ENCODE measurements around the gene TMEM244.
"Not testable (repeated sequence)": the region's sequence is repeated elsewhere in the genome, so short reads cannot be mapped to it uniquely, and the experiment has no call there.

The TMEM244 gene

GRCh38 chr6:129860908-129861665 is at the start of gene TMEM244:
TSS of gene TMEM244 (minus strand) at chr6:129861315. CDS start at chr6:129861188, 127 bp downstream.
- DNase-seq (ENCODE audit: low read depth in 2 of 3, low spot score in 1 of 3): no peak

DNA sequence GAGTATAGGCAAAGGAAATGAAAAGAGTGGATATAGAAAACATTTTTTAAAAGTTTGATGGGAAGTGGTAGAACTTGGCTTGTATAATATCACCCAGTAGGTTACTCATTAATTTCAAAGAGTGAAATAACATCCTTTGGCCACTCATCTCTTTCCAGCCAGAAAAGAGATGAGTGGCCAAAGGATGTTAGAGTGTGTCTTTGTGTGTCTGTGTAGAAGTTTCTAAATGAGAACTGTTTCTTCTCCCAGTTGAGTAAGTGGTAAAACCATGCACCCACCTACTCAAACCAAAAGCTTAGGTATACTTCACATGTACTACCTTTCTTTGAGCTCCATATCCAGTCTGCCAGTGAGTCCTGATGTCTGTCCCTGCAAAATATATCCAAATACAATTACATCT is 47.7 kb upstream of the TMEM244 start:
- no peak for DNase-seq (ENCODE audit: low read depth in 2 of 3, low spot score in 1 of 3)

GRCh38 chr6:129908356-129908755 is 47.2 kb upstream of the TMEM244 start:
- DNase-seq (ENCODE audit: low read depth in 2 of 3, low spot score in 1 of 3): no peak

DNA sequence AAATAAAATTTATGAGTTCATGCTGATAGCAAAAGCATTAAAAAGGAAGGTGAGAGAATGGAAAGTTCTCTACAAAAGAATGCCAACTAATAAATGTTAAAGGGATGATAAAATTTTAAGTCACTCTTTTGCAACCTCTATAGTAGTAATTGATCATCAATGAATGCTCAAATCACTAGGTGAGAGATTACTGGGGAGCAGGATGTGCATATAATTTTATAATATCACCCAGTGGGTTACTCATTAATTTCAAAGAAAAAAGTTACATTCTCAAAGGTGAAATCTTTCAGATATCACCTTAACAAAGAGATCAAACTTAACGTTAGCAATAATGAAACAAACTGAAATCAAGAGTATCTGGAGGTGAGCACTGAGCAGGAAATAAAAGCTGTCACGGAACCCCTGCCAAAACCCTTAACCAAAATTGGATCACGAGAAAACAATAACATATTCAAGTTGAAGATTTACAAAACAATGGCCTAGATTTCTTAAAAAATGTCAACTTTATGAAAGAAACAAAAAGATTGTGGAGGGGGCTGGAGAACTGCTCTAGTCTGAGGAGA is 45.5 kb upstream of the TMEM244 start:
- no peak for DNase-seq (ENCODE audit: low read depth in 2 of 3, low spot score in 1 of 3)

DNA sequence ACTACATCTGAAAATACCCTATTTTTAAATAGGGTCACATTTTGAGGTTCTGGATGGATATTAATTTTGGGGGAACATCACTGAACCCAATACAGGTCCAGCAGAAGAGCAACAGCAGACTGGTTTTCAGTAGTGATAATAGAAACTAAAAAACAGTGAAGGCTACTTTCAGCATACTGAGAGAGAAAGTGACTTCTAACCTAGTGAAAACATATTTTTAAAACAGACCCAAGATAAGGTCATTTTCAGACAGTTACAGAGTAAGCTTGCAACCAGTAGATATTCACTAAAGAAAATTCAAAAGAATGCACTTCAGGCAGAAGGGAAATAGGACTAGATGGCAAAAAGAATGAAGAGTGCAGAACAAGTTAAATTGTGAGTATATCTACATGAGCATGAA is 42.0 kb upstream of the TMEM244 start:
- DNase-seq (ENCODE audit: low read depth in 2 of 3, low spot score in 1 of 3): no peak

- DNase-seq (ENCODE audit: low read depth in 2 of 3, low spot score in 1 of 3): no peak
Observed at GRCh38 chr6:129902681-129903080, 41.6 kb upstream of the TMEM244 start.

DNA sequence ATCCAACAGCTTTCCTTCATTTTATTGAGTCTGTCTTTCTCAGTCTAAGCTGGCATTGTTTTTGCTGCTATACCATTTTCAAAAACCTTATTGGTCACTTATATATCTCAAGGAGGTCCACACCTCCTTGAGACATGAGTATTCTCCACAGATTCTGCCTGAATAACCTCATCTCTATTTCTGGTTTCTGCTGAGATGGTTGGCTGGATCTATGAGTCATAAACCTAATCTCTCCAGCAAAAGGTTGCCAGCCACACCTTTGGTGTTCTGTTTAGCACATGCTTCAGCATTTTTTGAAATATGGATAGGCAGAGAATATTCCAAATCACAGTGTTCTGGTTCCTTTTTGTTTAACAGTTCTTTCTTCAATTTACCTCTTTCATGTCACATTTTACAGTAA is 40.8 kb upstream of the TMEM244 start:
- DNase-seq (ENCODE audit: low read depth in 2 of 3, low spot score in 1 of 3): no peak

- no peak for DNase-seq (ENCODE audit: low read depth in 2 of 3, low spot score in 1 of 3)
Observed at GRCh38 chr6:129895692-129896091, 34.6 kb upstream of the TMEM244 start.

GRCh38 chr6:129894921-129895320 is 33.8 kb upstream of the TMEM244 start:
- DNase-seq (ENCODE audit: low read depth in 2 of 3, low spot score in 1 of 3): no peak

GRCh38 chr6:129893640-129894039 is 32.5 kb upstream of the TMEM244 start:
- no peak for DNase-seq (ENCODE audit: low read depth in 2 of 3, low spot score in 1 of 3)

DNA sequence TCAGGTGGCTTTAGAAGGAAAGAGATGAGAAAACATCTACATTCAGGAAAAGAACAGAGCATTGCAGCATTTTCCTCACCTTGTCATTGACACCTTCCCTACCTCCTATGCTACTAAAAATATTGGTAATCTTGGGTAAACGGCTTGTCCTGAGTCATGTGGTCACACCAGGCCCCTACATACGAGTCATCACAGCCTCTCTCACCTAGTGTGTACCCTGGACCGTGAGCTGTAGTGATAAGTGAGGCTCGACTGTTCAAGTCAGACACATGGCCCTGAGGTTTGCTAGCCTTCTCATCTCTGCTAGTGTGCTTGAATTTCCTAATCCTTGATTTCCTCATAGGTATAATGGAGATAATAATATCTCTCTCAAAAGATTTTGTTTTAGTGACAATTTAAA is 29.6 kb upstream of the TMEM244 start:
- no peak for DNase-seq (ENCODE audit: low read depth in 2 of 3, low spot score in 1 of 3)

GRCh38 chr6:129890164-129890563 is 29.0 kb upstream of the TMEM244 start:
- no peak for DNase-seq (ENCODE audit: low read depth in 2 of 3, low spot score in 1 of 3)

DNA sequence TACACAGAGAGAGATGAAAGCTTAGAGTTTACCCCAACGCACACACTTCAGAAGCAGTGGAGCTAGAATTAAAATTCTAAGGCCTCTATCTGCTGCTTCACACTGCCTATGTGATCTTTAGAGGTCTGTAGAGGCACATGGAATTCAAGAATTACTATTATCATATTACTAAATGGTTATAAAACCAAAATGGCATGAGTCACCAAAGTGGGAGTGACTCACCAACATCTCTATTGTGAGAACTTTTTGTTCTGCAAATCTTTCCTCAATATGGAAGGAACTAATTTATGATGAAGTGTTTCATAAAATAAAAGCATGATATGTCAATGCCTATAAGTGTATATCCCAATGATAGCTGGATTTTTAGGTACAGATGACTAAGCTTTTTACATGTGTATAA is 28.5 kb upstream of the TMEM244 start:
- DNase-seq (ENCODE audit: low read depth in 2 of 3, low spot score in 1 of 3): peak in 1 of 3 donors; percentile 5

DNA sequence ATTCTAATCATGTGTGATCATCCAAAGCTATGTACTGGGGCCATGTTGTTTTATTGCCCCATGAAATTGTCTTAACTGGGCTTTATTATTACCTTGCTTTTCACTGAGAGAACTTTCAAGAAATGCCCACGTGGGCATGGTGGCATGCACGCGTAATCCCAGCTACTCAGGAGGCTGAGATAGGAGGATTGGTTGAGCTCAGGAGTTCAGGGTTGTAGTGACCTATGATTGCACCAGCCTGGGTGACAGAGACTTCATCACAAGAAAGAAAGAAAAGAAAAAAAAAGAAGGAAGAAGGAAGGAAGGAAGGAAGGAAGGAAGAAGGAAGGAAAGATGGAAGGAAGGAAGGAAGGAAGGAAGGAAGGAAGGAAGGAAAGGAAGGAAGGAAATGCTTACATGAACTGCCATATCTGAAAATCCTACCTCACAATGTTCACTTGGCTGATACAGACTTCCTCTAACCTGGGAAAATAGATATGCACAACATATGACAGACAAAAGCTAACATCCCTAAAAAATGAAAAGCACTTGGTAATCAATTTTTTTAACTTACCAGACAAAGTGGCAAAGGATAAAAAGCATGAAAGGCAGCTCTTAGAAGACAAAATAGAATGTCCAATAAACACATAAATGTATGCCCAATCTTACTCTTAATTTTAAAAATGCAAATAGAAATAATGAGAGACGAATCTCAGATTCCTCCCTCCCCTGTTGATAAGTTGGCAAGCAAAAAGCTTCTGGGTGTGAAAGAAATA is 25.5 kb upstream of the TMEM244 start:
- no peak for DNase-seq (ENCODE audit: low read depth in 2 of 3, low spot score in 1 of 3)

GRCh38 chr6:129884211-129884610 is 23.1 kb upstream of the TMEM244 start:
- DNase-seq (ENCODE audit: low read depth in 2 of 3, low spot score in 1 of 3): no peak

DNA sequence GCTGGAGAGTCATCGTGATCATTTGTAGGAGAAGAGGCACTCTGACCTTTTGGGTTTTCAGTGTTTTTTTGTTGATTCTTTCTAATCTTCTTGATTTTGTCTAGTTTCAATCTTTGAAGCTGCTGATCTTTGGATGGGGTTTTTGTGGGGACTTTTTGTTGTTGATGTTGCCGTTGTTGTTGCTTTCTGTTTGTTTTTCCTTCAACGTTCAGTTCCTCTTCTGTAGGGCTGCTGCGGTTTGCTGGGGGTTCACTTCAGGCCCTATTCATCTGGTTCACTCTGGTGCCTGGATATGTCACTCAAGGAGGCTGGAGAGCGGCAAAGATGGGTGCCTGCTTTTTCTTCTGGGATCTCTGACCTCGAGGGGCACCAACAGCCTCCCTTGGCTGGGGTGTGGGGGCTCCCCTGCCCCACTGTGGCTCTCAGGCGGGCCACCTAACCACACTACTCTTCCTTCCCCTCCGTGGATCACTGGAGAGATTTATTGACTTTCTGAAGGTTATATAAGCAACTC is 21.5 kb upstream of the TMEM244 start:
- DNase-seq (ENCODE audit: low read depth in 2 of 3, low spot score in 1 of 3): no peak

DNA sequence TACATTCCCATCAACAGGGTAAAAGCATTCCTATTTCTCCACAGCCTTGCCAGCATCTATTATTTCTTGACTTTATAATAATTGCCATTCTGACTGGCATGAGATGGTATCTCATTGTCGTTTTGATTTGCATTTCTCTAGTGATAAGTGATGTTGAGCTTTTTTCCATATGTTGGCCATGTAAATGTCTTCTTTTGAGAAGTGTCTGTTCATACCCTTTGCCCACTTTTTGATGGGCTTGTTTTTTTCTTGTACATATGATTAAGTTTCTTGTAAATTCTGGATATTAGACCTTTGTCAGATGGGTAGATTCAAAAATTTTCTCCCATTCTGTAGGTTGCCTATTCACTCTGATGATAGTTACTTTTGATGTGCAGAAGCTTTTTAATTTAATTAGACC is 16.8 kb upstream of the TMEM244 start:
- DNase-seq (ENCODE audit: low read depth in 2 of 3, low spot score in 1 of 3): not testable (repeated sequence)

GRCh38 chr6:129875610-129876520 is 14.8 kb upstream of the TMEM244 start:
- no peak for DNase-seq (ENCODE audit: low read depth in 2 of 3, low spot score in 1 of 3)

DNA sequence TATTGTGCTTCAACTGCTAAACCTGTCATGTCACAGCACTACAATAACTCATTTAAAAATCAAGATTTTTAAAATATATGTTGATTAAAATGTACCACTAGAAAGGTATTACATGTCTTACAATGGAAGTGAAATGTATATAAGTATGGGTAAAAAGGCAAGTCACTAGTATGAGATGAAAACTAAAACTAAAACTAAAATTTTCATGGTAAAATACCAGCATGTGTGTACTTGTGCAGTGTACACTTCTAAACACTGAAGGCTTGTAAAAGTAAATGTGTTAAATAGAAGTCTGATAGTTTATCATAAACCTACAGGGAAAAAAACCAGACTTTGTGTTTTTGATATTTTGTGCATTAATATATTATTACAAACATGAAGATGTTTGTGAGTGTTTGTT is 13.7 kb upstream of the TMEM244 start:
- DNase-seq (ENCODE audit: low read depth in 2 of 3, low spot score in 1 of 3): no peak

GRCh38 chr6:129872586-129872985 is 11.5 kb upstream of the TMEM244 start:
- DNase-seq (ENCODE audit: low read depth in 2 of 3, low spot score in 1 of 3): no peak

DNA sequence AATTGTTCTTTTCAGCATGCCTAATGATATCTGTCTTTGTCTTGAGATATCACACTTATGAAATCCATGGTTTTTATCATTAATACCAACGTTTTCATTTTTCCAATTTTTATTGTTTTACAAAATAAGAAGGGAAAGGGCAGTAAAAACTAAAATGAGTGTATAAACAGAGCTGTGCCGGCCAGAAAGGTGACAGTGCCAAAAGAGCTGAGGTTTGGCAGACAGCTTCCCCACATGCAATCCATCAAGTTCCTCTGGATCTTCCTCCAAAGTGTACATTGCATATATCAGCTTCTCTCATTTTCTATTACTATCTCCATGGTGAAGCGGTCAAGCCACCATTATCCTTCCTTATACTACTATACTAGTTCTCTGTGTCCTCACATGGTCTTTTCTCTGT is 10.1 kb upstream of the TMEM244 start:
- no peak for DNase-seq (ENCODE audit: low read depth in 2 of 3, low spot score in 1 of 3)

Measured in stimulated activated CD4-positive, alpha-beta T cell treated with anti-CD3 and anti-CD28 coated beads, Interleukin-12 subunit alpha, Interleukin-12 subunit beta, amount 100 ng/mL, for 48 hours (primary cell).